ENCODE measurements around the gene BMP5.

DNA sequence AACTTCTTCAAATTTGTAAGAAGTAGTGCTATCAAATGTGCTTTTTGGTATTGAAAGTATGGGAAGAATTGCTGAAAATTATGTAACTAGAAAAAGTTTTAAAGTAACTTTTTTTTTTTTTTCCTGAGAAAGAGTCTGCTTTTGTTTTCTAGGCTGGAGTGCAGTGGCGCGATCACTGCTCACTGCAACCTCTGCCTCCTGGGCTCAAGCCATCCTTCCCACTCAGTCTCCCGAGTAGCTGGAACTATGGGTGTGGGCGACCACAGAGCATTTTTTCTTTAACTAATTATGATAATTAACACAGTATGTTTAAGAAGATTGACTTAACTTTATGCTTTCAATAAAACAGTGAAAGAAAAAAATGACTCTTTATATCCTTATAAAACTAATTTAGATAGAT lies 38.4 kb downstream of the BMP5 start:
- TF ChIP-seq, protein P1, sequence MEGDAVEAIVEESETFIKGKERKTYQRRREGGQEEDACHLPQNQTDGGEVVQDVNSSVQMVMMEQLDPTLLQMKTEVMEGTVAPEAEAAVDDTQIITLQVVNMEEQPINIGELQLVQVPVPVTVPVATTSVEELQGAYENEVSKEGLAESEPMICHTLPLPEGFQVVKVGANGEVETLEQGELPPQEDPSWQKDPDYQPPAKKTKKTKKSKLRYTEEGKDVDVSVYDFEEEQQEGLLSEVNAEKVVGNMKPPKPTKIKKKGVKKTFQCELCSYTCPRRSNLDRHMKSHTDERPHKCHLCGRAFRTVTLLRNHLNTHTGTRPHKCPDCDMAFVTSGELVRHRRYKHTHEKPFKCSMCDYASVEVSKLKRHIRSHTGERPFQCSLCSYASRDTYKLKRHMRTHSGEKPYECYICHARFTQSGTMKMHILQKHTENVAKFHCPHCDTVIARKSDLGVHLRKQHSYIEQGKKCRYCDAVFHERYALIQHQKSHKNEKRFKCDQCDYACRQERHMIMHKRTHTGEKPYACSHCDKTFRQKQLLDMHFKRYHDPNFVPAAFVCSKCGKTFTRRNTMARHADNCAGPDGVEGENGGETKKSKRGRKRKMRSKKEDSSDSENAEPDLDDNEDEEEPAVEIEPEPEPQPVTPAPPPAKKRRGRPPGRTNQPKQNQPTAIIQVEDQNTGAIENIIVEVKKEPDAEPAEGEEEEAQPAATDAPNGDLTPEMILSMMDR (IDR thresholded peaks at IDR 0.05; ENCODE audit: insufficient read depth, low read length, poor library complexity, severe bottlenecking), result no peak
- TF ChIP-seq EZH2phosphoT487 (conservative IDR thresholded peaks at IDR 0.05; ENCODE audit: low read length), result no peak
